Measurements from ENCODE around the gene SLC46A3.
"Not testable (repeated sequence)": the region's sequence is repeated elsewhere in the genome, so short reads cannot be mapped to it uniquely, and the experiment has no call there.

SLC46A3 gene

GRCh38 chr13:28684257-28684656 is 34.5 kb downstream of the SLC46A3 start:
- DNase-seq: peak; percentile 73
- H3K4me3 ChIP-seq (ENCODE audit: low read depth, low read length): no peak overlapping the region
- TF ChIP-seq CTCF (IDR thresholded peaks at IDR 0.05; ENCODE audit: low read depth, low read length): no peak

GRCh38 chr13:28683169-28683568 is 35.6 kb downstream of the SLC46A3 start:
- not testable (repeated sequence) for H3K4me3 ChIP-seq (ENCODE audit: low read depth, low read length); H3K9me3 ChIP-seq; H3K27me3 ChIP-seq; H3K4me1 ChIP-seq; DNase-seq; H3K36me3 ChIP-seq

More at GRCh38 chr13:28684257-28684656, 34.5 kb downstream of the SLC46A3 start:
- H3K9me3 ChIP-seq: no peaks in the 10 kb centered on the region; the same call in 1 of the 2 replicates
- no peaks in the 10 kb centered on the region for H3K27me3 ChIP-seq
- H3K4me1 ChIP-seq: no peaks in the 10 kb centered on the region
- H3K36me3 ChIP-seq: 0 out of 2 replicates have a peak, but pooled peaks cover 2% of the 10 kb centered on the region

GRCh38 chr13:28680541-28680940 is 38.2 kb downstream of the SLC46A3 start:
- Histone ChIP-seq H3K4me1 (no peaks in the 10 kb centered on the region), H3K27me3 (no peaks in the 10 kb centered on the region), H3K9me3 (no peaks in the 10 kb centered on the region), H3K36me3 (peaks cover 27% of the 10 kb centered on the region), H3K4me3 (ENCODE audit: low read depth, low read length) (no peak overlapping the region)
- TF ChIP-seq CTCF (IDR thresholded peaks at IDR 0.05; ENCODE audit: low read depth, low read length): no peak
- no peak for DNase-seq

- no peaks in the 10 kb centered on the region for H3K9me3 ChIP-seq
- H3K27me3 ChIP-seq: no peaks in the 10 kb centered on the region
- peaks cover 36% of the 10 kb centered on the region for H3K36me3 ChIP-seq
- no peaks in the 10 kb centered on the region for H3K4me1 ChIP-seq
- no peak overlapping the region for H3K4me3 ChIP-seq (ENCODE audit: low read depth, low read length)
- no peak for DNase-seq
- TF ChIP-seq CTCF (IDR thresholded peaks at IDR 0.05; ENCODE audit: low read depth, low read length): peak; percentile 38
Measured at GRCh38 chr13:28679628-28680027, 39.1 kb downstream of the SLC46A3 start.

GRCh38 chr13:28678809-28679208 is 40.0 kb downstream of the SLC46A3 start:
- TF ChIP-seq CTCF (IDR thresholded peaks at IDR 0.05; ENCODE audit: low read depth, low read length): peak; percentile 33
- no peak for DNase-seq
- peaks cover 44% of the 10 kb centered on the region for H3K36me3 ChIP-seq

GRCh38 chr13:28671126-28671792 is 47.5 kb downstream of the SLC46A3 start:
- DNase-seq: no peak
- Histone ChIP-seq H3K4me1 (no peaks in the 10 kb centered on the region), H3K4me3 (ENCODE audit: low read depth, low read length) (no peak overlapping the region), H3K9me3 (no peaks in the 10 kb centered on the region), H3K27me3 (no peaks in the 10 kb centered on the region), H3K36me3 (peaks cover 94% of the 10 kb centered on the region)
- no peak for TF ChIP-seq CTCF (IDR thresholded peaks at IDR 0.05; ENCODE audit: low read depth, low read length)

More at GRCh38 chr13:28678809-28679208, 40.0 kb downstream of the SLC46A3 start:
- Histone ChIP-seq H3K27me3 (no peaks in the 10 kb centered on the region), H3K4me3 (ENCODE audit: low read depth, low read length) (no peak overlapping the region), H3K9me3 (no peaks in the 10 kb centered on the region), H3K4me1 (no peaks in the 10 kb centered on the region)
